HG02981 (cell line): ENCODE results near the gene FAM114A1.
"Not testable (repeated sequence)": the region's sequence is repeated elsewhere in the genome, so short reads cannot be mapped to it uniquely, and the experiment has no call there.

Source experiments
- ATAC-seq: cut with Tn5 transposase; IDR thresholded peaks from one replicate; pipeline ENCODE4 v1.9.1; 2021; ENCODE audit warnings: mild to moderate bottlenecking, moderate library complexity; ENCODE audit not compliant: unreplicated experiment

The FAM114A1 gene

DNA sequence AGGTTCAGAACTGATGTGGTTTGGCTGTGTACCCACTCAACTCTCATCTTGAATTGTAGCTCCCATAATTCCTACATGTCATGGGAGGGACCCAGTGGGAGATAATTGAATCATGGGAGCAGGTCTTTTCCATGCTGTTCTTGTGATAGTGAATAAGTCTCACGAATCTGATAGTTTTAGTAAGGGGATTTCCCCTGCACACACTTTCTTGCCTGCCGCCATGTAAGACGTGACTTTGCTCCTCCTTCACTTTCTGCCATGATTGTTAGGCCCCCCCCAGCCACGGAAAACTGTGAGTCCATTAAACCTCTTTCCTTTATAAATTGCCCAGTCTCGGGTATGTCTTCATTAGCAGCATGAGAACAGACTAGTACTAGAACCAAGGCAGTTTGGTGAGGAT lies 91.6 kb downstream of the FAM114A1 start:
- ATAC-seq: not testable (repeated sequence)

- ATAC-seq: no peak
Observed at GRCh38 chr4:38964942-38965775, 97.6 kb downstream of the FAM114A1 start.

DNA sequence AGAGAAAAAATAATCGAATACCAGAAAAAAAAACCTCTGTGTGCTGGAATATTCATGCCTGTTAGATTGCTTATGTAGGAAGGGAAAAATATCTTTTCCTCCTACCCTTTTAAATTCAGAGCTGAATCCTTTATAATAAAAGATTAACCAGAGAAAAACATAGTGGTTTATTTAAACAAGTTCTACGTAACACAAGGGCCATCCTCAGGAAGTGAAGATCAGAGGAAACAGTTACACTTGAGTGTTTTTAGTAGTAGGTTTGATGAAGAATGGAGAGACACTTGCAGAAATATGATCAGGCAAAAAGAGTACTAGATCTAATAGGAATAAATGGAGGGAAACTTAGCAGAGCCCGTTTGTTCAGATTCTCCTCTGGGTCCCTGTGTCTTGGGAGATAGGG lies 98.3 kb downstream of the FAM114A1 start:
- no peak for ATAC-seq

DNA sequence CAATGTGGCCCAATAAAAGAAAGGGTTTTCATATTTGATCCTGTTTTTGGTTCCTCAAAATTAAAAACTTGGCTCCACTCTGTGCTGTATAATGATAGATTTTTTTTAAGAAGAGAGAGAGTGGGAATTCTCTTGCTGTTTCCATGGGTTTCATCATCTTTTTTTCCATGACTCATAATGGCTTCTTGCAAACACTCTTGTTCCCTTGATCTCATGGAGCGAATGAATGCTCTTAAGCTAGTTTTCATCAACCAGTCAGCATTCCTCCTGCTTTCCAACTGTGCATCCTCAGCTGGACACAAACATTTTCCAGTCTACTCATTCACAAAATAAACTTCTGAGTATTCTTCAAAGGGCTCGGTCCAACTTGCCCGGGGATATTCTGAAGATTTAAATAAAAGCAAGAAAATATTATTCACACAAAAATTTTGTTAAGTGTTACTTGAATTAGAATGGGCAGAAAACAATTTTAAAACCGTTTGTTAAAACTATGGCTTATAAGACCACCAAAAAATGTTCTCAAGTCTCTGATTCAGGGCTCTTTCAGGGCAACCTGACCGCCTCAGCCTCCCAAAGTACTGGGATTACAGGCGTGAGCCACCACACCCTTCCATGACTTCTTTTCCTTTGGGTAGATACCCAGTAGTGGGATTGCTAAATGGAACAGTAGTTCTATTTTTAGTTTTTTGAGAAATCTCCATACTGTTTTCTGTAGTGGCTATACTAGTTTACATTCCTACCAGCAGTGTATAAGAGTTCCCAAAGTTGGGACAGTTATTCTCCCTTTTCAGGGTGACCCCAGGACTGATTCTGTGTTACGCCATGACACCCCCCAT lies 99.9 kb downstream of the FAM114A1 start:
- ATAC-seq: no peak

DNA sequence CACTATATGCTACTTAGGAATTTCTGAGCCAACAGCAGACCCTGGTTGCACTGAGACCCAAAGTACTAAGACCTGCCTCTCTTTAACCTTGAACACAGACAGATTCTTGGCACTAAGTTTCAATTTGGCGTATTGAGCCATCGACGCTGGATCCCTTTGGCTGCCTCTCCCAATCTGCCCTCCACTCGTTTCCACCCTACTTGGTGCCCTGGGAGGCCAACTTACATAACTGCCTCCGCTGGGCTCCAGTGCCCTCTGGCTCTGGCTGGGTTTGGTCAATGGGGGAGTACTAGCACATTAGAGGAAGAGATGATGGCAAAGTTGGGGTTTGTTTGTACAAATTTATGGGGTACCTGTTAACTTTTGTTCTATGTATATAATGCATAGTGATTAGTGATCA lies 101.1 kb downstream of the FAM114A1 start:
- ATAC-seq: no peak

DNA sequence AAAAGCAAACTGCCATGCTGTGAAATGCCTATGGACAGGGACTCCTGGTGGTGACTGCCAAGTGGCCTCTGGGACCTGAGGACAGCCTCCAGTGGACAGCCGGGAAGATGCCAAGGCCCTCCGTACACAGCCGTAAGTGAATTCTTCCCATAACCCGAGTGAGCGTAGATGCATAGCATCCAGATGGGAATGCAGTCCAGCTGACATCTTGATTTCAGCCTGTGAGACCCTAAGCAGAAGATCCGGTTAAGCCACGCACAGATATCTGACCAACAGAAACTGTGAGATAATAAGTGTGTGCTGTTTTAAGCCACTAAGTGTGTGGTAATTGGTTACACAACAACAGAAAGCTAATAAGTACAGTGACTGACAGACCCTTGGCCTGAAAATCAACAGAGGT lies 108.7 kb downstream of the FAM114A1 start:
- ATAC-seq: no peak

- no peak for ATAC-seq
Observed at GRCh38 chr4:38979081-38979480, 111.5 kb downstream of the FAM114A1 start.

- ATAC-seq: no peak
Observed at GRCh38 chr4:38979511-38980230, 112.1 kb downstream of the FAM114A1 start.

- ATAC-seq: no peak
Observed at GRCh38 chr4:38980903-38981676, 113.5 kb downstream of the FAM114A1 start.

DNA sequence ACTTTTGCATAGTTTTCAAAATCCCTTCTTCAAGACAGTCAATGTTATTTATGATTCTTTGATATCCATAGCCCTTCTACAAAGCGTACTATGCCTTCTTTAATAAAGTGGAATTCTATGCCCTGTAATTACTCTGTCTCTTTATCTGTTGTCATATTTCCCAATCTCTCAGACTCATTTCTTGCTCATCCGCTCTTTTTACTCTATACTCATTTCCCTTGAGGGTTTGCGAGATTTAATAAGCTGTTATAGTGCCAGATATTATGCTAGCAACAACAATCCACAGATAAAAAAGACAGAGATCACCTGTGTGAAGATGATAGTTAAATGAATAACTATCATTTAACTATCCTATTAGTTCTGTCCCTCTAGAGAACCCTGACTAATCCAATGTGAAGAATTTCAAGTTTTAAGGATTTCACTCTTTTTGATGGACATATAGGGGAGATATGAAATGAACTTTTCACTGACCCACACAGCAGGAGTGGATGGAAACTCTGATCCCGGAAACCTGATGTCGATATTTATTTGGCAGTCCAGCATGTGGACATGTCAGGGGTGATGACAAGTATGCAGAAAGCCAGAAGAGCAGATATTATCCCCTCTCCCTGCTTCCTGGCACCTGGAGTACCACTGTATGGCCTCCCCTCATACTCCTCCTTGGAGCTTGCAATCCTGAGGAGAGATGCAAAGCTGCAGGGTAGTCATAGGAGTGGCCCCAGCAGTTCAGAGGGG lies 114.9 kb downstream of the FAM114A1 start:
- ATAC-seq: no peak

- ATAC-seq: no peak
Observed at GRCh38 chr4:38983291-38983690, 115.7 kb downstream of the FAM114A1 start.

DNA sequence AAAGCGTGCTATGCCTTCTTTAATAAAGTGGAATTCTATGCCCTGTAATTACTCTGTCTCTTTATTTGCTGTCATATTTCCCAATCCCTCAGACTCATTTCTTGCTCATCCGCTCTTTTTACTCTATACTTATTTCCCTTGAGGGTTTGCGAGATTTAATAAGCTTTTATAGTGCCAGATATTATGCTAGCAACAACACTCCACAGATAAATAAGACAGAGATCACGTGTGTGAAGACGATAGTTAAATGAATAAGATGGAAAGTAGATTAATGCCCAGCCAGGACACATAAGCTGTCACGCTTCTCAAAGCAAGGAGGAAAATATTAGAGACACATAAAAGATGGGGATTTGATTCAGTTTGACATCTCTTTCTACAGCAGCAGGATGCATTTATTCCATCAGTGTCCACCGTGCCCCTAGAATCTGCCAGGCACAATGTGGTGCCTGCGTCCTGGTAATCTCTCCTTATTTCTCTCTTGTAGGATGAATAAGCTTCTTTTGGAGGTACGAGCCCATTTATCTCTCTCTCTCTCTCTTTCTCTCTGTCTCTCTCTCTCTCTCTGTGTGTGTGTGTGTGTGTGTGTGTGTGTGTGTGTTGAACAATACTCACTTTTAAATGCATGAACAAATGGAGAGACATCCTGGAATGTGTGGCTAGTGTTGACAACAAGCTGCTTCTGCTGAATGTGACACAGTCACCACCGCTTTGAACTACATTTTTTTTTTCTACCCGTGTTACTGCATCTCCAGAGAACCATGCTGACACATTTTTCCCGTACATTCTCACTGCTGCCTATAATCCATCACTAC lies 116.4 kb downstream of the FAM114A1 start:
- ATAC-seq: no peak

- ATAC-seq: no peak
Observed at GRCh38 chr4:38985410-38986100, 117.9 kb downstream of the FAM114A1 start.

- ATAC-seq: no peak
Observed at GRCh38 chr4:38987491-38987890, 119.9 kb downstream of the FAM114A1 start.

DNA sequence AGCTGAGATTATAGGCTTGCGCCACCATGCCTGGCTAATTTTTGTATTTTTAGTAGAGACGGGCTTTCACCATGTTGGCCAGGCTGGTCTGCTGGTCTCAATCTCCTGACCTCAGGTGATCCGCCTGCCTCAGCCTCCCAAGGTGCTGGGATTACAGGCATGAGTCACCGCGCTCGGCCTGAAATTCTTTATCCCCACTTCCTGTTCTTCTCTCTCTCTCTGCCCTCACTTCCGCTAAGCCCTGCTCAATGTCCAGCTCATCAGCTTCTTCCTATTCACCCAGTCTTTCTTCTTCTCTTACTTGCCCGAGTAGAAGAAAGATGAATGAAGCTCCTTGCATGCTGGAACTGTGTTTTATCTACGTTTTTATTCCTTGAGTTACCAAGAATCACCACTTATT lies 120.7 kb downstream of the FAM114A1 start:
- ATAC-seq: not testable (repeated sequence)

- no peak for ATAC-seq
Observed at GRCh38 chr4:38989487-38989886, 121.9 kb downstream of the FAM114A1 start.

GRCh38 chr4:38990241-38990640 lies 122.6 kb downstream of the FAM114A1 start:
- ATAC-seq: no peak

- ATAC-seq: no peak
Observed at GRCh38 chr4:38993683-38994082, 126.1 kb downstream of the FAM114A1 start.

DNA sequence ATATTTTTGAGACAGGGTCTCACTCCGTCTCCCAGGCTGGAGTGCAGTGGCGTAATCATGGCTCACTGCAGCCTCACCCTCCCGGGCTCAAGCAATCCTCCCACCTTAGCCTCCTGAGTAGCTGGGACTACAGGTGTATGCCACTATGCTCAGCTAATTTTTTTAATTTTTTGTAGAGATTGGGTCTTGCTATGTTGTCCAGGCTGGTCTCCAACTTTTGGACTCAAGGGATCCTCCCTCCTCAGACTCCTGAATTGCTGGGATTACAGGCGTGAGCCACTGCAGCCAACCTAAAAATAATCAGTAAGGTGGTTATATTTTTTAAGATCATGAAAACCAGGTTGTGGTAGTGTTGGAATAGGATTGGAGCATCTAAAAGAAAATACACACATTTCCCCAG lies 126.5 kb downstream of the FAM114A1 start:
- ATAC-seq: no peak
